ENCODE measurements around the gene ONECUT1.

DNA sequence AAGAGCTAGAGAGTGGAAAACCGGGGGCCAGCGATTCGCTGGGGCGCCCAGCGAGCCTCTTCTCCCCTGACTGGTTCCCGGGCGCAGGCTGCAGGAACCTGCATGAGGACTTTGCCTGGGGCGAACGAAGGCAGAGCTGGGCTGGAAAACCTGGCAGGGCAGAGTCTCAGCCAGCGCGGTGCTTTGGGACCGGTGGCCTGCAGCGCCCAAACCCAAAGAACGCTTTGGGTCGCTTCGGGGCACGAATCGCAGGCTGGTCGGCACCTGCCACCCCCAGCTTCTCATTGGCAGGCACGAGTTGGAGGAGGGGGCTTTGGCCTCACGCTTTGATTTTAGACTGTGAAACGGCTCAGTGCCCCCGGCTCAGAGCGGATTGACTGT is 3.0 kb downstream of the ONECUT1 start:
- TF ChIP-seq, protein P1, sequence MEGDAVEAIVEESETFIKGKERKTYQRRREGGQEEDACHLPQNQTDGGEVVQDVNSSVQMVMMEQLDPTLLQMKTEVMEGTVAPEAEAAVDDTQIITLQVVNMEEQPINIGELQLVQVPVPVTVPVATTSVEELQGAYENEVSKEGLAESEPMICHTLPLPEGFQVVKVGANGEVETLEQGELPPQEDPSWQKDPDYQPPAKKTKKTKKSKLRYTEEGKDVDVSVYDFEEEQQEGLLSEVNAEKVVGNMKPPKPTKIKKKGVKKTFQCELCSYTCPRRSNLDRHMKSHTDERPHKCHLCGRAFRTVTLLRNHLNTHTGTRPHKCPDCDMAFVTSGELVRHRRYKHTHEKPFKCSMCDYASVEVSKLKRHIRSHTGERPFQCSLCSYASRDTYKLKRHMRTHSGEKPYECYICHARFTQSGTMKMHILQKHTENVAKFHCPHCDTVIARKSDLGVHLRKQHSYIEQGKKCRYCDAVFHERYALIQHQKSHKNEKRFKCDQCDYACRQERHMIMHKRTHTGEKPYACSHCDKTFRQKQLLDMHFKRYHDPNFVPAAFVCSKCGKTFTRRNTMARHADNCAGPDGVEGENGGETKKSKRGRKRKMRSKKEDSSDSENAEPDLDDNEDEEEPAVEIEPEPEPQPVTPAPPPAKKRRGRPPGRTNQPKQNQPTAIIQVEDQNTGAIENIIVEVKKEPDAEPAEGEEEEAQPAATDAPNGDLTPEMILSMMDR (IDR thresholded peaks at IDR 0.05) = no peak
- TF ChIP-seq POLR2AphosphoS5 (IDR thresholded peaks at IDR 0.05) = no peak

Measured in sigmoid colon (tissue), 4 donors.